Hepatocyte (in vitro differentiated cells): ENCODE results near the gene SLC13A3.

Experiments used
- CTCF ChIP-seq: fragments of 200-600 bp; sonication (generic); IDR thresholded peaks from 2 replicates; pipeline ENCODE4 v1.5.1; 2016; ENCODE audit warnings: antibody characterized with exemption, mild to moderate bottlenecking; ENCODE audit not compliant: poor library complexity
- EZH2 ChIP-seq: fragments of 200-600 bp; sonication (generic); IDR thresholded peaks from 2 replicates; pipeline ENCODE4 v1.6.1; 2016; ENCODE audit warnings: antibody characterized with exemption, mild to moderate bottlenecking, borderline replicate concordance
- EZH2phosphoT487 ChIP-seq: fragments of 200-600 bp; sonication (generic); IDR thresholded peaks from one replicate; pipeline ENCODE4 v1.6.1; 2018; ENCODE audit warnings: antibody characterized with exemption, mild to moderate bottlenecking, low read depth, moderate library complexity; ENCODE audit not compliant: unreplicated experiment, severe bottlenecking

GRCh38 chr20:46562009-46562372 is 89.3 kb downstream of the SLC13A3 start:
- TF ChIP-seq CTCF (no peak), EZH2 (no peak), EZH2phosphoT487 (no peak)
